ENCODE measurements around the gene ZNF726. TPM values are rescaled to one million over a fixed set of nuclear protein-coding genes. Genes with fewer than 3 reads are reported as not detected.
"Not testable (repeated sequence)": the region's sequence is repeated elsewhere in the genome, so short reads cannot be mapped to it uniquely, and the experiment has no call there.

The ZNF726 gene
- total RNA-seq, 6 donors from 2014 or later, result 1.9 to 14.9 (median 5.0) TPM

GRCh38 chr19:23971598-23971997 is 56.9 kb downstream of the ZNF726 start:
- H3K4me3 ChIP-seq, result peak overlapping the region in 1 of 4 donors; percentile 19
- no peak for ATAC-seq (ENCODE audit: low FRiP score in 2 of 2)

GRCh38 chr19:23972161-23972560 is 57.5 kb downstream of the ZNF726 start:
- no peaks in the 10 kb centered on the region for H3K36me3 ChIP-seq
- ATAC-seq (ENCODE audit: low FRiP score in 2 of 2), result no peak
- TF ChIP-seq EP300 (IDR thresholded peaks at IDR 0.05) (no peak), CTCF (IDR thresholded peaks at IDR 0.05) (no peak)
- peak overlapping the region in 1 of 4 donors; percentile 19 for H3K4me3 ChIP-seq
- peaks cover 0 to 7% (median 0%) of the 10 kb centered on the region in 4 donors for H3K27me3 ChIP-seq
- no peaks in the 10 kb centered on the region for H3K9me3 ChIP-seq
- WGBS, 2 donors, result 11 to 20% methylated on average over 5 to 16 of the region's 16 CpGs
- DNase-seq, result peak in 1 of 2 donors; percentile 53
- H3K27ac ChIP-seq, result no peak overlapping the region
- peaks cover 0 to 7% (median 0%) of the 10 kb centered on the region in 4 donors for H3K4me1 ChIP-seq

More at GRCh38 chr19:23971598-23971997, 56.9 kb downstream of the ZNF726 start:
- H3K27me3 ChIP-seq, result peaks cover 0 to 7% (median 0%) of the 10 kb centered on the region in 4 donors
- TF ChIP-seq POLR2A (IDR thresholded peaks at IDR 0.05) (no peak), POLR2AphosphoS5 (IDR thresholded peaks at IDR 0.05) (no peak), CTCF (IDR thresholded peaks at IDR 0.05) (no peak), EP300 (IDR thresholded peaks at IDR 0.05) (no peak)
- peak in 1 of 2 donors; percentile 64 for DNase-seq
- WGBS, 2 donors, result 2 to 4% methylated on average over 14 to 32 of the region's 32 CpGs
- no peak overlapping the region for H3K27ac ChIP-seq
- no peaks in the 10 kb centered on the region for H3K9me3 ChIP-seq
- H3K36me3 ChIP-seq, result no peaks in the 10 kb centered on the region
- peaks cover 0 to 7% (median 0%) of the 10 kb centered on the region in 4 donors for H3K4me1 ChIP-seq

GRCh38 chr19:23974941-23975340 is 60.3 kb downstream of the ZNF726 start:
- Histone ChIP-seq H3K4me1 (peaks cover 0 to 7% (median 0%) of the 10 kb centered on the region in 4 donors), H3K4me3 (no peak overlapping the region), H3K27ac (no peak overlapping the region), H3K27me3 (peaks cover 0 to 7% (median 0%) of the 10 kb centered on the region in 4 donors), H3K36me3 (no peaks in the 10 kb centered on the region), H3K9me3 (no peaks in the 10 kb centered on the region)
- ATAC-seq (ENCODE audit: low FRiP score in 2 of 2) (no peak), DNase-seq (no peak)
- no peak for TF ChIP-seq POLR2A (IDR thresholded peaks at IDR 0.05)
- no peak for TF ChIP-seq POLR2AphosphoS5 (IDR thresholded peaks at IDR 0.05)
- no peak for TF ChIP-seq CTCF (IDR thresholded peaks at IDR 0.05)
- TF ChIP-seq EP300 (IDR thresholded peaks at IDR 0.05), result no peak
- 77 to 100% methylated on average over 2 of the region's 2 CpGs for WGBS, 2 donors

- not testable (repeated sequence) for H3K4me1 ChIP-seq; ATAC-seq (ENCODE audit: low FRiP score in 2 of 2); H3K27me3 ChIP-seq; H3K4me3 ChIP-seq; H3K9me3 ChIP-seq; H3K27ac ChIP-seq; H3K36me3 ChIP-seq; DNase-seq
- WGBS, 2 donors, result 79 to 100% methylated on average over 3 of the region's 3 CpGs
Measured at GRCh38 chr19:23976631-23977030, 61.9 kb downstream of the ZNF726 start.

GRCh38 chr19:23977256-23977655 is 62.6 kb downstream of the ZNF726 start:
- H3K4me1 ChIP-seq; H3K4me3 ChIP-seq; H3K9me3 ChIP-seq; ATAC-seq (ENCODE audit: low FRiP score in 2 of 2); H3K27me3 ChIP-seq; H3K36me3 ChIP-seq; H3K27ac ChIP-seq; DNase-seq: not testable (repeated sequence)
- WGBS, 2 donors, result 85 to 90% methylated on average over 3 of the region's 3 CpGs

- WGBS, 2 donors, result 100% methylated on average over 1 of the region's 1 CpG; no CpG with 5 or more reads in 1 of the 2 donors
- no peak for TF ChIP-seq CTCF (IDR thresholded peaks at IDR 0.05)
- no peak for TF ChIP-seq POLR2AphosphoS5 (IDR thresholded peaks at IDR 0.05)
- no peak for TF ChIP-seq POLR2A (IDR thresholded peaks at IDR 0.05)
- TF ChIP-seq EP300 (IDR thresholded peaks at IDR 0.05), result no peak
Measured at GRCh38 chr19:23978068-23978467, 63.4 kb downstream of the ZNF726 start.

More at GRCh38 chr19:23978068-23978467, 63.4 kb downstream of the ZNF726 start:
- no peaks in the 10 kb centered on the region for H3K36me3 ChIP-seq
- DNase-seq, result no peak
- H3K9me3 ChIP-seq, result no peaks in the 10 kb centered on the region
- no peak overlapping the region for H3K4me3 ChIP-seq
- H3K27me3 ChIP-seq, result no peaks in the 10 kb centered on the region
- H3K27ac ChIP-seq, result no peak overlapping the region
- no peak for ATAC-seq (ENCODE audit: low FRiP score in 2 of 2)
- H3K4me1 ChIP-seq, result no peaks in the 10 kb centered on the region

All from upper lobe of left lung (tissue), 6 donors.